ENCODE measurements around the gene TMEM54.

GRCh38 chr1:32928715-32929114, 27.5 kb upstream of the TMEM54 start:
- TF ChIP-seq EZH2phosphoT487 (IDR thresholded peaks at IDR 0.05) = no peak
- TF ChIP-seq CTCF (IDR thresholded peaks at IDR 0.05) = no peak
